Adipose tissue (tissue), 3 donors: Measurements from ENCODE around the gene HOXB5. TPM values are rescaled to one million over a fixed set of nuclear protein-coding genes. Genes with fewer than 3 reads are reported as not detected.

Source experiments
- H3K27ac ChIP-seq: one replicate; pipeline ENCODE4 v1.5.1; 2013; ENCODE audit warnings: low read depth, low read length
- WGBS, 3 donors: extraction: QIAGEN DNeasy Blood & Tissue Kit; methylation state at CpG; one replicate each; pipeline ENCODE4 v1.1.7; 2013; 5-methylcytosine and 5-hydroxymethylcytosine counted together
- polyA plus RNA-seq, 3 donors: library from polyadenylated mRNA; stranded (reverse); fragments of 200-250 nt; gene quantifications; one replicate each; pipeline ENCODE4 v1.2.3, GENCODE V29; 2013
- donor health status: healthy with polysubstance abuse.
- donor health status: Bipolar disorder and iron deficiency.
- donor health status: healthy.

HOXB5 gene
- polyA plus RNA-seq, 3 donors, result 0.59 to 3.9 (median 2.2) TPM

- 15 to 18% (median 15%) methylated on average over 34 of the region's 34 CpGs for WGBS, 3 donors
- no peak overlapping the region for H3K27ac ChIP-seq
Measured at GRCh38 chr17:48586355-48587258, 7.0 kb downstream of the HOXB5 start.

- no peak overlapping the region for H3K27ac ChIP-seq
Measured at GRCh38 chr17:48584223-48584741, 9.3 kb downstream of the HOXB5 start.

GRCh38 chr17:48583708-48584222 lies 9.8 kb downstream of the HOXB5 start:
- no peak overlapping the region for H3K27ac ChIP-seq
- WGBS, 3 donors, result 40 to 80% (median 80%) methylated on average over 3 of the region's 3 CpGs

More at GRCh38 chr17:48584223-48584741, 9.3 kb downstream of the HOXB5 start:
- WGBS, 3 donors, result 30 to 54% (median 52%) methylated on average over 2 of the region's 2 CpGs

DNA sequence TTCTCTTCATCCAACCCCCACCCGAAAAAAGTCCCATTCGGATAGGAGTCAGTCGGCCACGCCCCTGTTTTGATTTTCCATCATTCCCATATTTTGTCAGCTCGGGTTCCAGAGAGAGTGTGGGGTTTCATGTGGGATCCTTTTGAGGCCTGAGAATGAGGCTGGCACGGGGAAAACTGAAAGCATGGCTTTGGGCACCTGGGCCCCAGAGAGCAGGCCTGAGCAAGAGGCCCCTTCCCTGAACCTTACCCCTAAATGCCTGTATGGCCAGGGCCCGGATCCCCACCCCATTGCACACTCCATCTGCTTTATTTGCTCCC lies 10.9 kb downstream of the HOXB5 start:
- WGBS, 3 donors, result 18% methylated on average over 7 of the region's 7 CpGs
- no peak overlapping the region for H3K27ac ChIP-seq

DNA sequence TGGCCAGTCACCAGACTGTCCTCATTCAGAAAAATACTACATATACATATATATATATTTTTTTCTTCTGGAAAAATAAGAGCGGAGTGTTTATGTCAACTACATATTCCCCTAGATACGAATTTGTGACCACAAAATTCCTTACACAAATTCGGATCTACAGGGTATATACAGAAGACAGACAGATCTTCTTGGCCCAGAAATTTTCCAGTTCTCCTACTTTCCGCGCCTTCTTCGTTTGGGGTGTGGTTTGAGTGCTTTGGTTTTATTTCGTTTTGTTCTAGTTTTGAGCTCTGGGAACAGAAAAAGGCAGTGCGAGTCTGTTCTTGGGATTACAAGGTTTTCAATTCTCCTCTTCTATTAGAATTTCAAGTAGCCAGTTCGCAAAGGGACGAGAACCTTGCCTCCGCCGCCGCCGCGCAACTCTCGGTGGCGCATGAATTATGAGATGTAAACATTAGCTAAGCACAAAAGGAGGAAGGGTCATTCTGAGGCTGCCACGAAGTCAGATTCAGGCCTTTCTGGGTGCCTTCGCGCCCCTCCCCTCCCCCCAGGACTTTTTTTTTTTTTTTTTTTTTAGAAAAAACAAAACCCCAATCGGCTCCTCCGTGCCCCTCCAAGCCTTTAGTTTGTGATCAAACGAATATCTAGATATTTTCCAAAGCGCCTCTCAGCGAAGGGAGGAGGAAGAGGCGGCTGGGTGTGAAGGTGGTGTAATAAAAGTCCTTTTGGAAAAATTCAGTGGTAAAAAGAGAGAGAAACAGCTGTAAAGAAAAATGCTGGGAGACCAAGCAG lies 13.6 kb downstream of the HOXB5 start:
- peak overlapping the region; percentile 49 for H3K27ac ChIP-seq
- 19 to 43% (median 35%) methylated on average over 26 of the region's 26 CpGs for WGBS, 3 donors

DNA sequence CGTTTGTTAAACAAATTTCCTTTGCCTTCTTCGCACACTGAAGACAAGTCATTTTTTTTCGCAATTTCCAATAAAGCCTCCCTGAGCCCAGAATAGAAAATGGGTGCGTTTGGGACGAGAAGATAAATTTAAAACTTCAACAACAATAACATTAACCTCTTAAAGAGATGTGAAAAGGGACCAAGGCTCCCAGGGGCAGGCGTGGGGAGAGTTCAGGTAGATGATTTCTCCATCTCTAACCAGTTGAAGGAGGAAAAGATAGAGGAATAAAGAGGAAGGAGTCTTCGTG lies 14.2 kb downstream of the HOXB5 start:
- 21 to 36% (median 32%) methylated on average over 7 of the region's 7 CpGs for WGBS, 3 donors
- H3K27ac ChIP-seq, result no peak overlapping the region

DNA sequence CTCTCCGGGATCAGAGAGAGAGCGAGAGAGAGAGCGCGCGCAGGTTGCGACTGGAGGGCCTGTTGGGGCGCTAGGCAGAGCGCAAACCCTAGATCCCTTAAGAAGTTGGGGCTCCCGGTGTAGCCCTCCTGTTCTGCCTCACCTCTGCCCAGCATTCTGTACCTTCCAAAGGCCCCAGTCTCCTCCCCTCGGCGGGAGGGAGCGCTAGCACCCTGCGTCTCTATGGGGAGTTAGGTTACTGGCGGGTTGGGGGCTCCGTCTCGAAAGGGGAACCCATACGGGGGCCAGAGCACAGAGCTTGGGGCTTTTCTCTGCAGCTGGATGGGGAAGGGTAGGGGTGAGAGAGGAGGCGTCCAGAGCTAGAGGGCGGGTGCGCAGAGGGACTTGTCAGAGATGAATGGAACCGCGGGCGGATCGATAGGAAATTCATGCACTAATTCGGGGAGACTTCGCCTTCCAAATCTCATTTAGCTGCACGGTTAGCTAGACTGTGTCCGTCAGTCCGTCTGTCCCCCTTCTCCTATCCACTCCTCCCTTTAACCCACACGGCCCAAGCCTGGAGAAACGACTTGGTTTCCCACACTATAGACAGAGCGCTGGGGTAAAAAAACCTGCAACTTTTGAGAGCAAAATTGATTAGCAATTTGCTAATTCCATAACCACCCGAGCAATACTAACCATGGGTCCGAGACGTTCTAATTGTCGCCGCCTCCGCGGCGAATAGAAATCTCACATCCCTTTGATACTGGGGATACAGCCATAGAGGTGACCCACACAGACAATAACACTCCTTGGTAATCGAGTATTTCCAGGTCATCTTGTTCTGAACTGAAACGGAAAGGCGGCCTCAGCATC lies 14.7 kb downstream of the HOXB5 start:
- H3K27ac ChIP-seq, result peak overlapping the region; percentile 74
- WGBS, 3 donors, result 9 to 17% (median 11%) methylated on average over 42 to 43 of the region's 43 CpGs

- 1 to 2% (median 1%) methylated on average over 38 to 58 of the region's 58 CpGs for WGBS, 3 donors
- peak within 1 kb of the TSS; percentile 74 for H3K27ac ChIP-seq
Measured at GRCh38 chr17:48577946-48578615, 15.5 kb downstream of the HOXB5 start, which contains the start of gene HOXB4. Gene HOXB4 (minus strand): TSS chr17:48578350. CDS start chr17:48578319, 31 bp downstream.

DNA sequence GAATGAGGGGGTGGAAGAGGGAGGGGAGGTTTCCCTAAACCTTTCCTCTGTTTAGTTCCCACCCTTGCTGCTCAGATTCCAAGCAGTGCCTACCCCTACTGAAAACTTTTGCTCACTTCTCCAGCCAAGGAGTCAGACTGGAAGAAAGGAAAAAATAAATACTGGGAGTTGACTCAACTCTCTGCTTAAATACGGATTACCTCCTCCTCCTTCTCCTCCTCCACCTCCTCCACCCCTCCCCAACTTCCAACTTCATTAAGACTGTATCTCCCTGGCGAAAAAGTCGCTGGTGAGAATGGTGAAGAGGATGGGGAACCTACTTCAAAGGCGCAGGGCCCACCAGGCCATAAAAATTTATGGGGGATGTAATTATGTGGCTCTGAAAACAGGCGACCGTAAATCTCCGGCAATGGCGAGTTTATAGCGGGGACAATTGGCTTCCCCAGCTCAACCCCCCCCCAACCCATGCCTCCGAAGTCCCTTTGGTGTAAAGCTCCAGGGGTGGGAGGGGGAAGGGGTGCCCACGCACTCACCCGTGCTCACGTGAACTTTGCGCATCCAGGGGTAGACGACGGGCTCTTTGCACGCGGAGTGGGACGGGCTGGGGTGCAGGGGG lies 16.1 kb downstream of the HOXB5 start:
- WGBS, 3 donors, result 1 to 3% (median 1%) methylated on average over 19 of the region's 19 CpGs
- H3K27ac ChIP-seq, result peak overlapping the region; percentile 49

GRCh38 chr17:48576479-48577309 lies 16.9 kb downstream of the HOXB5 start:
- peak overlapping the region; percentile 49 for H3K27ac ChIP-seq
- WGBS, 3 donors, result 6 to 10% (median 8%) methylated on average over 42 to 43 of the region's 43 CpGs

GRCh38 chr17:48575673-48576478 lies 17.7 kb downstream of the HOXB5 start:
- 14 to 26% (median 18%) methylated on average over 22 of the region's 22 CpGs for WGBS, 3 donors
- H3K27ac ChIP-seq, result peak overlapping the region; percentile 11

DNA sequence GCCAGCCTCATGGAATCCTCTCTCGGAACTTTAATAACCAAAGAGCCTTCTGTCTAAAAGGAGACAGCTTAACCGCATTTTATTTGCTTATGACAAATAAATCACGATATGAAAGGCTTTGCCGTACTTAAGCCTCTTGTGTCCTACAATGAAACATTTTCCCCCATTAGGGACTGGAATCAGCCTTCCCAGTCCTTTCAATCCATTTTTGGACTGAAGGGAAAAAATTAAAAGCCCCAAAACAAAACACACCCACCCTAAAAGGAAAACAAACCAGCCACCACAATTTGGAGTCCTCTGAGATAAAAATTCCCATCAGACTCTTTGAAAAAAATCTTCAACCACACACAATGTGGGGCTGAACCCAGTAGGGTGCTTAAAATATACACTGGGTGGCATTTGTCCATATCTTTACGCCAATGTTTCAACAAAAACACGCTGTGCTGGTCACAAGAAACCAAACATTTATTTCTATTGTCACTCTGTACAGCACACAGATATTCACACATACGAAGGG lies 18.5 kb downstream of the HOXB5 start:
- H3K27ac ChIP-seq, result peak overlapping the region; percentile 40
- 23 to 54% (median 54%) methylated on average over 7 of the region's 7 CpGs for WGBS, 3 donors

- H3K27ac ChIP-seq, result peak overlapping the region; percentile 40
- WGBS, 3 donors, result 22 to 63% (median 61%) methylated on average over 8 of the region's 8 CpGs
Measured at GRCh38 chr17:48574505-48575065, 19.0 kb downstream of the HOXB5 start.

- WGBS, 3 donors, result 53 to 62% (median 59%) methylated on average over 1 of the region's 1 CpG
- peak overlapping the region; percentile 32 for H3K27ac ChIP-seq
Measured at GRCh38 chr17:48571826-48572417, 21.7 kb downstream of the HOXB5 start.
